GM19240 (cell line): ENCODE results near the gene SLC41A1.

Experiments used
- DNase-seq: peaks from one replicate; pipeline ENCODE4 v3.0.0; 2011; ENCODE audit warnings: low spot score; ENCODE audit not compliant: insufficient read length

The SLC41A1 gene

GRCh38 chr1:205787287-205787916, 25.6 kb downstream of the SLC41A1 start:
- no peak for DNase-seq

DNA sequence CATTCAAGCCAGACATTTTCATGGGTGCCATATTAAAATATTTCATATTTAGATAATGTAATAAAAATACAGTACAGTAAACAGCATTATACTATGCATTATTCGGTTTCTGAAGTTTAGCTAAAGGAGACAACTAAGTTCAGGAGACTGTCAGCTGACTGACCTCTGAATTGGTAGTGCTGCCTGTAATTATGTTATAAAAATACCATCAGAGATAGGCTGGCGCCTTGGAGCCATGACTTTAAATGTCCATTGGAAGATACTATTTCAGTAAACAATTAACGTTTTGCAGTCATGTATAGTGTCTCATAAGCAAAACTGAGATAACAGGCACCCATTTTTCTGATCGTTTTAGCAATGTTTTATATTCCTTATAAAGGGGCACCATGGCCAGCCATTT, 26.4 kb downstream of the SLC41A1 start:
- DNase-seq, result no peak

GRCh38 chr1:205785446-205785845, 27.6 kb downstream of the SLC41A1 start:
- no peak for DNase-seq

- no peak for DNase-seq
Observed at GRCh38 chr1:205783904-205784303, 29.1 kb downstream of the SLC41A1 start.

- DNase-seq, result no peak
Observed at GRCh38 chr1:205783433-205783795, 29.6 kb downstream of the SLC41A1 start.

DNA sequence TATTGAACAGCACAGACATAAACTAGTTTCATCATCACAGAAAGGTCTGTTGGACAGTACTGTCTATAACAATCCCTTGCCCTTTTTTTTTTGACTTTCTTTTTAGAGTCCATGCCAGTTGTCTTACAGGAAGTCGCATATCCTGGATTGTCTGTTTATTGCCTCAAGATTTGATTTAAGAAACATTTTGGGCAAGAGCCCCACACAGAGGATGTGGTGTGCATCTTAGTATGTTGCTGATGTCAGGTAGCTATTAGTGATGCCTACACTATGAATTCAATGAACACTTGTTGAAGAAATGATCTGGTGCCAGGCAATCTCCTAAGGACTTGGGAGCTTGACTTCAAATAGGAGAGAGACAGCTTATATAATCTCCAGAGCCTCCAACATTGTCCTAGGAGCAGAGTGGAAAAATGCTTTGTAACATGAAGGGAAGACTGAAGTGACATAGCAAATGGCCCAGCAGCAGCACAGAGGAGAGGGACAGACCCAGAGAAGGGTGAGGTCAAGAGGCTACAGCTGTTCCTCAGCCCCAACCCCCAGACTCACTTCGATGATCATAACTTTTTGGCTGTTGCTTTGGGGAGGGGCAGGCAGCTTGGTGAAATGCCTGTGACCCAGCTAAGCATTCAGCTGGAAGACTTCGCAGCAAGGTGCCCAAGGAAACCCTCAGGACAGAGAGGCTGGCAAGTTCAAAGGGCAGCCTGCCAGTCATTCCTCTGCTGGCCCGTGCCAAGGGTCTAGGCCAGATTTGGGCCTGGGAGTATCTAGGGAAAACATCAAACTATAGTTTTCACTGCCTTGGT, 30.2 kb downstream of the SLC41A1 start:
- no peak for DNase-seq

- DNase-seq, result no peak
Observed at GRCh38 chr1:205780335-205780734, 32.7 kb downstream of the SLC41A1 start.

GRCh38 chr1:205777994-205778393, 35.0 kb downstream of the SLC41A1 start:
- no peak for DNase-seq

DNA sequence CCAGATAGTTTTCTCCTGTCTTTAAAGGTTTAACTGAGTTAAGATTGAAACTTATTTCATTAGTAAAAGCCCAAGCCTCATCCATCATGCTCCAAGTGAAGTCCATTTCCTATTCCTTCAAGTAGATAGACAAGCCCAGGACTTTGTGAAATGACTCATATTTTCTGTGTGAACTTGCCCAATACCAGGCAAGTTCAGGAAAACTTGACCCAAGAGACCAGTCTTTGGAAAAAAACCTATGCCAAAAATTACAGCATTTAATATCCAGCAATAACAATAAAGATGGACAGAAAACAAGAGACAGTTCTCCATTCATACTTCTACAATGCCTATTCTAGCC, 37.3 kb downstream of the SLC41A1 start:
- no peak for DNase-seq

- DNase-seq, result peak; percentile 76
Observed at GRCh38 chr1:205775015-205775716, 37.8 kb downstream of the SLC41A1 start, which contains the start of gene RAB29. Gene RAB29, minus strand, starts transcription at chr1:205775482. Its CDS starts 526 bp downstream, at chr1:205774956.

GRCh38 chr1:205774198-205775014, 38.6 kb downstream of the SLC41A1 start:
- no peak for DNase-seq

DNA sequence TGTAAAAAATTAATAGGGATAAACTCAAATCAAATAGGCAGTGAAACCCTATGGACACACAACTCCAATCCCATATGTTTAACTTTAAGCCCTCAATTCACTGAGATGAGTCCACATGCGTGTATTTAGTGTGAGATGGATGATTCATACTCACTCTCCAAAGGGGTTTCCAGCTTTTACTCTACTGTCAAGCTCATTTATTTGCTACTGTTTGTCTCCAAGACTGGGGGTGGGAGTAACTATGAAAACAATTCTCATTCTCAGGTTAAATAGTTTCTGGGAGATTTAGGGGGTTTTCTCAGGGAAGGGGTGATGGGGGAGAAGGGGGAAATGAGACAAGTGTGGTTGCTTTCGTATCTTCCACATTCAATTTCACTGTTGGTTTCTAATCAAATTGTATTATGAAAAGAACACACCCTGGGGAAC, 40.4 kb downstream of the SLC41A1 start:
- DNase-seq, result no peak

- DNase-seq, result no peak
Observed at GRCh38 chr1:205770618-205771017, 42.4 kb downstream of the SLC41A1 start.

GRCh38 chr1:205769641-205770365, 43.2 kb downstream of the SLC41A1 start:
- DNase-seq, result no peak

- no peak for DNase-seq
Observed at GRCh38 chr1:205767248-205767647, 45.8 kb downstream of the SLC41A1 start.

DNA sequence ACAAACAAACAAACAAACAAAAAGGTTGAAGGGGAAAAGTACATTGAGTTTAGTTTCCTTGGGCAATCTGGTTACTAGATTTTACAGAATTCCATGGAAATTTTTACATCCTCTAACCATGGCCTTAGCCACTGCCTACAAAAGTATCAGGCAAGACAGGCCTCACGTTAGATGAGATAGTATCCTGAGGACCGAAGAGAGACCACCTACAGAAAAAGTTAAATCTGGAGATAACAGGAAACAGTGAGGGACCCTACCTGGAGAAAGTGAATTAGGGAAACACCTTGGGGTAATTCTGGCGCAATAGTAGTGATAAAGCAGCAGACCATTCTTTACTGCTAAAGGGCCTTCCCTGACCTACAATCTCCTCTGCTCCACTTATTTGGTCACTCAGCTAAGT, 46.4 kb downstream of the SLC41A1 start:
- no peak for DNase-seq

- no peak for DNase-seq
Observed at GRCh38 chr1:205766038-205766437, 47.0 kb downstream of the SLC41A1 start.

DNA sequence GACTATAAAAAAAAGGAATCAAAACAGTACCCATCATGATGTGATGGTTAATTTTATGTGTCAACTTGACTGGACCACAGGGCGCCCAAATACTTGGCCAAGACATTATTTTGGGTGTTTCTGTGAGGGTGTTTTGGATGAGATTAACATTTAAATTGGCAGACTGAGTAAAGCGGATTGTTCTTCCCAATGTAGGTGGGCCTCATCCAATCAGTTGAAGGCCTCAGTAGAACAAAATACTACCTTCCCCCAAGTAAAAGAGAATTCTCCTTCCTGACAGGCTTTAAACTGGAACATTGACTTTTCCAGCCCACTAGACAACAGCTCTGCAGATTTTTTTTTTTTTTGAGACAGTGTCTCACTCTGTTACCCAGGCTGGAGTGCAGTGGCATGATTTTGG, 48.4 kb downstream of the SLC41A1 start:
- DNase-seq, result no peak

- no peak for DNase-seq
Observed at GRCh38 chr1:205763980-205764379, 49.0 kb downstream of the SLC41A1 start.

- no peak for DNase-seq
Observed at GRCh38 chr1:205760606-205761005, 52.4 kb downstream of the SLC41A1 start.

DNA sequence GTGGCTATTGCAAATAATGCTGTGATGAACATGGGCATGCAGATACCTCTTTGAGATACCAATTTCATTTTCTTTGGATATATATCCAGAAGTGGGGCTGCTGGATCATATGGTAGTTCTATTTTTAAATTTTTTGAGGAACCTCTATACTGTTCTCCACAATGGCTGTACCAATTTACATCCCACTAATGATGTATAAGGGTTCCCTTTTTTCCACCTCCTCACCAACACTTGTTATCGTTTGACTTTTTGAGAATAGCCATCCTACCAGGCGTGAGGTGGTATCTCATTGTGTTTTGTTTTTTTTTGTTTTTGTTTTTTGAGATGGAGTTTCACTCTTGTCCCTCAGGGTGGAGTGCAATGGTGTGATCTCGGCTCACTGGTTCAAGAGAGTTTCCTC, 56.4 kb downstream of the SLC41A1 start:
- DNase-seq, result no peak
